ENCODE results near the gene ZRSR2. TPM values are rescaled to one million over a fixed set of nuclear protein-coding genes. Genes with fewer than 3 reads are reported as not detected.
A peak's percentile ranks its signal among the peaks of the same experiment; 100 is the strongest.
"Not testable (repeated sequence)": the region's sequence is repeated elsewhere in the genome, so short reads cannot be mapped to it uniquely, and the experiment has no call there.

Gene ZRSR2
- total RNA-seq, 1 experiment from 2014 or later, result 10.6 TPM

DNA sequence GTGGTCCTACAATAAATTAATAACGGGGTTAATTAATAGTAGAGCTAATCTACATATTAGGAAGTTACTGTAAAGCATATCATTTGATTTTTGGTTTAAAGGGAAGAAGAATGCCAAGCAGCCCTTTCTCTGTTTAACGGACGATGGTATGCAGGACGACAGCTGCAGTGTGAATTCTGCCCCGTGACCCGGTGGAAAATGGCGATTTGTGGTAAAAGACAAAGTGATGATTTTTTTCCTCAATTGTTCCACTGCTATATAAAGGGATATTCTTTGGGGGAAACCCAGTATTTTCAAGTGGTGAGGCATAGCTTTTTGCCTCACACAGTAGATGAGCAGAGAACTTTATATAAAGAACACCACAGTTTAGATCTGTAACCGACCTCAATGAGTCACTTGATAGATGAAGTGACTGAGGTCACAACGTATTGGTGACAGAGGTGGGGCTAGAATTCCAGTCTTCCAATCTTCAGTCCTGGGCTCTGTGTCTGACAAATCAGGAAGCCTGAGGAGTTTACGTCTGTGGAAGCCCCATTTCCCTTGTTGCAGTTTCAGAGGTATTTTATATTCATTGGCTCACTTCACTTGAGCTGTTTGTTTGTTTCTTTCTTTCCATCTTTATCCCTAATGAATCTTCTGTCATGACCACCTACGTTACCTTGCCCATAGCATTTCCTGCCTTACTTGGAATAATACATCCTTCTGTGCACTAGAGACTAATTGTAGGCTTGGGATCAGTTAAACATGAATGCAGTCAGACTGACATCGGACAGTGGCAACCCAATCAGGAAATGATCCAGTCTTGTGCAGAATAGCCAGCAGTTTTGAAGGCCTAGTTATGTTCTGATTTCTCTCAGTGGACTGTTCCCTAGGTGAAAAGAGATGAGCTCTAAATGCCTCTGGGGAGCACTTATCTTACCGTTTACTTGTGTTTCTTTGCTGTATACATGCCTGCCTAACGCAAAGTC lies 30.1 kb downstream of the ZRSR2 start:
- Histone ChIP-seq H3K36me3 (peaks cover 59% of the 10 kb centered on the region), H3K27ac (peak overlapping the region; percentile 99)
- DNase-seq, result peak; percentile 71 to 86

DNA sequence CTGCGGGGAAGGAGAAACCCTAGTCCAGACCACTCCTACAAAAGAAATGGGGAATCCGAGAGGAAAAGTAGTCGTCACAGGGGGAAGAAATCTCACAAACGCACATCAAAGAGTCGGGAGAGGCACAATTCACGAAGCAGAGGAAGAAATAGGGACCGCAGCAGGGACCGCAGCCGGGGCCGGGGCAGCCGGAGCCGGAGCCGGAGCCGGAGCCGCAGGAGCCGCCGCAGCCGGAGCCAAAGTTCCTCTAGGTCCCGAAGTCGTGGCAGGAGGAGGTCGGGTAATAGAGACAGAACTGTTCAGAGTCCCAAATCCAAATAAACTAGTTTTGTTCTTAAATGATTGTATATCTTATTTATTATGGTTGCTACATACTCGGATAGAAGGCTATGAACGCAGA lies 32.6 kb downstream of the ZRSR2 start:
- peaks cover 64% of the 10 kb centered on the region for H3K36me3 ChIP-seq
- no peak for DNase-seq

More for the DNA sequence above, 30.1 kb downstream of the ZRSR2 start:
- Histone ChIP-seq H3K4me3 (peak overlapping the region; percentile 39), H3K27me3 (no peaks in the 10 kb centered on the region), H3K4me1 (peaks cover 35% of the 10 kb centered on the region), H3K9me3 (replicated peaks) (no peaks in the 10 kb centered on the region)

DNA sequence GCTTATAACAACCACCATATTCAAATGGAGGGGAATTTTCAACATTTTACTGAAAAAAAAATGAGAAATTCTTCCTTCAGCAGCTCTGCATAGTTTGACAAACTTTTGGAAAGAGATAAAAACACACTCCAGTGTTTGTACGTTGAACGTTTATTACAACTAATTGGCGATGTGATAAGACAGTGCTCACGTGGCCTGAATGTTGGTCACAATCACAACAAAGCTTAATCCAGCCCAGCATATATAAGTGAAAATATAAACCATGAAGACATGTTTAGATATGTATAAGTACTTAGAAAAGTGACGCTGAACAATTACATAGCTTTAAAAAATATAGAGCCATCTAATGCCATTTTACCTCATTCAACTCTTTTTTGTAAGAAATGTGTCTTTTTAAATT lies 35.7 kb downstream of the ZRSR2 start:
- no peak overlapping the region for H3K4me3 ChIP-seq
- no peaks in the 10 kb centered on the region for H3K27me3 ChIP-seq
- H3K4me1 ChIP-seq, result peaks cover 8% of the 10 kb centered on the region
- H3K27ac ChIP-seq, result no peak overlapping the region
- peaks cover 55% of the 10 kb centered on the region for H3K36me3 ChIP-seq
- H3K9me3 ChIP-seq (replicated peaks), result no peaks in the 10 kb centered on the region
- no peak for DNase-seq

More for the DNA sequence above, 32.6 kb downstream of the ZRSR2 start:
- Histone ChIP-seq H3K4me3 (no peak overlapping the region), H3K9me3 (replicated peaks) (no peaks in the 10 kb centered on the region), H3K27me3 (no peaks in the 10 kb centered on the region), H3K27ac (no peak overlapping the region), H3K4me1 (peaks cover 21% of the 10 kb centered on the region)

DNA sequence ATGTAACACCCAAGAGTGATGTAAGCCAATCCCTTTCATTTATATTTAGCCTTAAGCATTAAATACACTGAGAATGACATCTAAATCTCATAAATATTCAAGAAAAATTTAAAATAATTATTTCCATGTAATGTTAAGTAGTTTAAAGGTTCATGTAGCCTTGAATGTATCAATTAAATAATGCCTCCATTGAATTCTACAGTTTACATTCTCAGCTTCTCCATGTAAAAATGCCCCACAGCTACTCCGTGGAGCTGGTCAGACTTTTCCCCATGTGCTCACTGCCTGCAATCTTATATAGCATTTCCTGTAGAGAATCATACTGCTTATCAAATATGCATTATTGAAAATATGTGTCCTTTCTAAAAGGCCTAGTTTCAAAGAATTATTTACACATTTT lies 38.9 kb downstream of the ZRSR2 start:
- Histone ChIP-seq H3K27me3 (no peaks in the 10 kb centered on the region), H3K4me1 (peaks cover 13% of the 10 kb centered on the region), H3K9me3 (replicated peaks) (no peaks in the 10 kb centered on the region), H3K4me3 (no peak overlapping the region), H3K36me3 (peaks cover 39% of the 10 kb centered on the region), H3K27ac (no peak overlapping the region)
- no peak for DNase-seq

DNA sequence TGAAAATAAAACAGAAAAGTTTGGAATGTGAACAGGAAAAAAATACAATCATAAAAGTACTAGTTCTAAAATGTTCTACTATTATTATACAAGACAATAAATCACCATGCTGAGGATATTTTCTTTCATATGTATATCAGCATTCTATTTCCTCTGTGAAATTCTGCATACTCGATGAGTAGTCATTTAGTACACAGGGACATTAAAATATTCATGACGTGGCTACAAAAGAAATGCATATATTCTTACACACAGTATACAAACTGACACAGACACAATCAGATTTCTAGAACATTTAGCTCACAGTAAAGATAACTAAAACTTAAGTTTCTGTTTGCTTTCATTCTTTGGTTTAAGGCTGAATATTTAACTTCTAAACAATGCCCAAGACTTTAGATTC lies 41.1 kb downstream of the ZRSR2 start:
- Histone ChIP-seq H3K4me1 (peaks cover 30% of the 10 kb centered on the region), H3K36me3 (peaks cover 18% of the 10 kb centered on the region)
- not testable (repeated sequence) for H3K4me3 ChIP-seq; H3K27me3 ChIP-seq; H3K9me3 ChIP-seq (replicated peaks); H3K27ac ChIP-seq; DNase-seq

DNA sequence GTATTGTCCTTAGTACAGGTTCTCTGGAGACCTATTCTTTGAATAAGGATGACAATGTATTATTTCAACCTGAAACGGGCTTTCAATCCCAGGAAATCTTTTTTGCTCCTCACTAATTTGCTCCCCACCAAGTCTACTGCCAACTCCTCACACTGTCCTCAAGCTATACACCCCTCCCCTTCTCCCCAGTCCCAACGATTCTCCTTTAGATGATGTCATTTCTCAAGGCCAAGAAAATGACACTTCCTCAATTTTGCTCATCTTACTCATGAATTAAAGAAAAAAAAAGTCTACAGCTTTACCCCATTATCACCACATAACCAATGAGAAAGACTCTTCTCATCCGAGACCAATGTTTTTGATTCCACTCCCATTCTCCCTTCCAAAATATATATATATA lies 43.8 kb downstream of the ZRSR2 start:
- Histone ChIP-seq H3K27ac (peak overlapping the region; percentile 95), H3K4me1 (peaks cover 32% of the 10 kb centered on the region), H3K4me3 (no peak overlapping the region), H3K9me3 (replicated peaks) (no peaks in the 10 kb centered on the region), H3K27me3 (no peaks in the 10 kb centered on the region), H3K36me3 (peaks cover 14% of the 10 kb centered on the region)
- DNase-seq, result no peak

DNA sequence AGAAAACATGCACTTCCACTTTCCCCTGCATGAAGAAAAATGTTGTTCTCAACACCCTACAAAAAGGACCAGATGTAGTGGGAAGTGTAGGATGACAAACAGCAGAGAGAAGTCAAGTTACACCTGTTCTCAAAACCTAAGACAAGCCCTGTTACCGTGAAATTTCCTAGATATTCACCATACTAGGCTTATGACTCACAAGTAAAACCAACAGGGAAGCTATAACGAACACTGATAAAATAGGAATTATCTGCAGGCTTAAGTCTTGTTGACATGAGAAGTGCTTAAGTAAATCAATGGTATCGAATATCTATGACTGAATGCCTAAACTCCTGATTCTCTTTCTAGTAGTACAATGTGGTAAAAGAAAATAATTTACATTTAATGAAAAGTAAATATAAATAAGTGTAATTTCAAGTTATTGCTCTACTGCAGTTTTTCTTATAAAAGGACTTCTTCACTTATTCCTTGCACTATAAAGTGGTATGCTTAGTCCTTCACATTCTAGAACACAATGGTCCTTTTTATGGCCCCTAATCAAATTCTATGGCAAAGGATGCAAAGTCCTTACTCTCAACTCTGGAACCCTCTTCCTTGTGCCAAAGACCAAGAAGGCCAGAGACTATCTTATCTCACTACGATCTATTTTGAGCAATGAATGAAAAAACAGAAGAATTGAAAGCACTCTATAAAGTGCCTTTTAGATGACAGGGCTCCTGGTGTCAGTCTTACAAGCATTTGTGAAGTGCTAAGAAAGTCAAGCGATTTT lies 44.7 kb downstream of the ZRSR2 start:
- Histone ChIP-seq H3K4me1 (peaks cover 32% of the 10 kb centered on the region), H3K36me3 (peaks cover 18% of the 10 kb centered on the region), H3K27ac (peak overlapping the region; percentile 95), H3K27me3 (no peaks in the 10 kb centered on the region), H3K4me3 (no peak overlapping the region), H3K9me3 (replicated peaks) (no peaks in the 10 kb centered on the region)
- DNase-seq, result peak; percentile 52 to 94

DNA sequence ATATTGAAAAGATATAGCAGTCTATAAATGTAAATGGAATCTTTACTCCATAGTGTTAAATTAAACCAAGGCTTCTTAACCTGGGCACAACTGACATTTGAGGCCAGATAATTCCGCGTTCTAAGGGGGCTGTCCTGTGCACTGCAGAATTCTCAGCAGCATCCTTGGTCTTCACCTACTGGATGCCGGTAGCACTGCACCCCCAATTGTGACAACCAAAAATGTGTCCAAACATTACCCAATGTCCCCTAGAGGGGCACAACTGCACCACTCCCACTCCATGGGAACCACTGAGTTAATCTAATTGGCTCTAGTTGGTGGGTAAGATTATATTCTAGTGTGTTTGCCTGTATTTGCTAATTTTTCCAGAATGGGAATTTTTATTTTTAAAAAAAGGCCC lies 47.7 kb downstream of the ZRSR2 start:
- Histone ChIP-seq H3K27me3 (no peaks in the 10 kb centered on the region), H3K9me3 (replicated peaks) (no peaks in the 10 kb centered on the region), H3K27ac (no peak overlapping the region), H3K36me3 (peaks cover 41% of the 10 kb centered on the region), H3K4me1 (peaks cover 28% of the 10 kb centered on the region), H3K4me3 (no peak overlapping the region)
- DNase-seq, result peak; percentile 25 to 39

DNA sequence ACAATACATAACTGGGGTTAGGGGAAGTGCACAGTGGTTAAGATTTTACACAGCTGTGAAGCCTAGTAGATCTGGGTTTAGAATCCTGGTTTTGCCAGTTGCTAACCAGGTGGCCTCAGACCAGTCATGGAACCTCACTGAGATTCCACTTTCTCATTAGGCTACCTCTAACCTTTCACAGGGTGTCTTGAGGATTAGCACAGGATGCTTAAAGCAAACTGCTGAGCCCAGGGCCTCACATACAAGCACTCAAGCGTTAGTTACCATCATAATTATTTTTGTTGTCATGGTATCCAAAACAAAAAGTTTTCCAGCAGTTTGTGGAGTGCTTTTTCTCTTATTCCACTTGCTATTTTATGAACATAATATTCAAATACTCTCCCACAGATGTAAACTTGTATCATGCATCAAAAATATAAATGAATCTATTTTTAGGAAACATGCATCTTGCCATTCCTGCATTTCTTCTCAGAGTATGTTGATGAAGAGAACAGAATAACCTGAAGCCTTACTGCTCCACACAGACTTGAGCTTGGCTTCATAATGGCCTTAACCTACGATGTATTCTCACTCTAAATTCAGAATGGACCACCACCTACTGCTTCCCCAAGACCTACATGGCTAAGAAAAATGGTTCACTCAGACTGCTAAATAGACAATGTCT lies 51.7 kb downstream of the ZRSR2 start:
- H3K4me3 ChIP-seq, result no peak overlapping the region
- H3K36me3 ChIP-seq, result peaks cover 63% of the 10 kb centered on the region
- DNase-seq, result no peak
- no peaks in the 10 kb centered on the region for H3K9me3 ChIP-seq (replicated peaks)
- no peaks in the 10 kb centered on the region for H3K4me1 ChIP-seq
- no peak overlapping the region for H3K27ac ChIP-seq
- H3K27me3 ChIP-seq, result no peaks in the 10 kb centered on the region

DNA sequence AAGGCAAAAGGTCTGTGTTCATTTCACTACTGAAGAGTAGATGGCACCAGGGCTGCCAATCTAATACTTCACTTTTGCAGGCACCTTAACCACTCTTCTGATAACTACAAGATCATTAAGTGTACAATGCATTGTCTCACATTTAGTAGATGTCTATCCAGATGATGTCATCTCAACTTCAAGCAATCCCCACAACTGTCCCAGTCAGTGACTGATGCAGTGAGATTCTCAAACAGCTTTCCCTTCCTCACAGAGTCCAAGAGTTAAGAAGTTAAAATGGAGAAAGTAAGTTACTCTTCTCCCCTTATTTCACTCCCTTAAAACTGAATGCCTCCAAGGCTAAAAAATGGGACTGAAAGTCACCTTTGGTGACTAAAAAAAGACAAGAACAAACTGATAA lies 53.7 kb downstream of the ZRSR2 start:
- Histone ChIP-seq H3K4me1 (no peaks in the 10 kb centered on the region; the same call in 1 of the 2 replicates), H3K4me3 (no peak overlapping the region)

DNA sequence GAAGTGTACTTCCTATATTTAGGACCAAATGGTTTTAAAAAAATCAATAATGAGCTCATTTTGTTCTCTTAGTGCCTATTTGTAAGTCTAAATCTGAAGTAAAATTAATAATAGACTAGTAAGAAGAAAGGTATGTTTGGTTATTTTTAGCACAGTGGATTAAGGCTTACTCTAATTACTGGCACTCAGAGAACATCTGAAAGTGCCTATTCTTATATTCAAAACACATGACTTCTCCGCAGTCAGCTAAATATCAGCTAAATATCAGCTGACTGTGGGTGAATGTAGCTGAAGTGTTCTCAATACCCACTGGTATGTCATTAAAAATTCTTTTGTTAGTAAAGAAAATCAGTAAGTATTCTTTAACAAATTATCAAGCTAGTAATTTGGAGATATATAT lies 58.3 kb downstream of the ZRSR2 start:
- no peak for DNase-seq
- H3K36me3 ChIP-seq, result peaks cover 63% of the 10 kb centered on the region
- no peaks in the 10 kb centered on the region for H3K9me3 ChIP-seq (replicated peaks)
- H3K27ac ChIP-seq, result no peak overlapping the region
- peaks cover 6% of the 10 kb centered on the region for H3K4me1 ChIP-seq
- no peaks in the 10 kb centered on the region for H3K27me3 ChIP-seq
- H3K4me3 ChIP-seq, result no peak overlapping the region

More for the DNA sequence above, 53.7 kb downstream of the ZRSR2 start:
- no peaks in the 10 kb centered on the region for H3K9me3 ChIP-seq (replicated peaks)
- H3K36me3 ChIP-seq, result peaks cover 68% of the 10 kb centered on the region
- no peaks in the 10 kb centered on the region for H3K27me3 ChIP-seq
- no peak for DNase-seq
- no peak overlapping the region for H3K27ac ChIP-seq

DNA sequence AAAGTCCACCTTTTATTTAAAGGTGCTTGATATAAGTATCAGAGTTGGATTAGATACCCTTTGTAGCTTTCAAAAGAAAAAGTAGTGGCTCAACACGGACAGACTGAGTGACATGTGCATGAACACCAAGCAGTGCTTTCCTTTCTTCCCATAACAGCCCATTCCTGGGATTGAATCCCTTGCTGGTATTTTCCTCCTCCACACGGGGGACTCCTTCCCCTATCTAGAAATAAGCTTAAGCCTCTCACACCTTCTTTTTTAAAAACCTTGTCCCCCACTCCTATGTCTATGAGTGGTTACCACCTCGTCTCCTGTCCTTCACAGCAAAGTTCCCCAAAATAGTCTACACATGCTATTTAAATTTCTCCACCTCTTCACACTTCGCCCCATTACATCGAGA lies 59.3 kb downstream of the ZRSR2 start:
- Histone ChIP-seq H3K36me3 (peaks cover 55% of the 10 kb centered on the region), H3K4me1 (peaks cover 6% of the 10 kb centered on the region), H3K9me3 (replicated peaks) (no peaks in the 10 kb centered on the region), H3K27ac (no peak overlapping the region), H3K27me3 (no peaks in the 10 kb centered on the region), H3K4me3 (no peak overlapping the region)
- DNase-seq, result no peak

DNA sequence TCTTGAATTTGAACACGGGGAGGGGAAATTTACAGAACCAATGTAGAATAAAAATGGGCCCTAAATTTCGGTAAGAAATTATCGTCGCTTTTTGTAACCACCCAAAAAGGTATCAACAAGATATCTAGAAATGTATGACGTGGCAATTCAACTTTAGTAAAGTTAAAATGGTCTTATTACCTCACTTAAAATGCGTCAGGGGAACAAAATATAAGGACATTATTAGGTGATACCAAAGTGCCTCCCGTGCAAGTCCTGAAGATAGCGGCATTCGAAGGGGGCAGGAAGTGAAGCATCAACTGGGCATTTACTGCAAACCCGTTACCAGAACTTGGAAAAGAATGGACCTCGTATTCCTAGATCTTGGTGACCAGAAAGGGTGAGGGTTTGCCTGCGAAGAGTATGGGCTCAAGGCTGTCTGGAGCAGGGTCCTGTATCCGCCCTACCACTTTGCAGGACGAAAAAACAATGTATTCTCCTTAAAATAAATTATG lies 63.3 kb downstream of the ZRSR2 start:
- Histone ChIP-seq H3K36me3 (peaks cover 25% of the 10 kb centered on the region), H3K27me3 (no peaks in the 10 kb centered on the region), H3K27ac (peak overlapping the region; percentile 77), H3K9me3 (replicated peaks) (no peaks in the 10 kb centered on the region), H3K4me3 (peak overlapping the region; percentile 93), H3K4me1 (peaks cover 6% of the 10 kb centered on the region)
- peak in 1 of 2 experiments; percentile 44 for DNase-seq

DNA sequence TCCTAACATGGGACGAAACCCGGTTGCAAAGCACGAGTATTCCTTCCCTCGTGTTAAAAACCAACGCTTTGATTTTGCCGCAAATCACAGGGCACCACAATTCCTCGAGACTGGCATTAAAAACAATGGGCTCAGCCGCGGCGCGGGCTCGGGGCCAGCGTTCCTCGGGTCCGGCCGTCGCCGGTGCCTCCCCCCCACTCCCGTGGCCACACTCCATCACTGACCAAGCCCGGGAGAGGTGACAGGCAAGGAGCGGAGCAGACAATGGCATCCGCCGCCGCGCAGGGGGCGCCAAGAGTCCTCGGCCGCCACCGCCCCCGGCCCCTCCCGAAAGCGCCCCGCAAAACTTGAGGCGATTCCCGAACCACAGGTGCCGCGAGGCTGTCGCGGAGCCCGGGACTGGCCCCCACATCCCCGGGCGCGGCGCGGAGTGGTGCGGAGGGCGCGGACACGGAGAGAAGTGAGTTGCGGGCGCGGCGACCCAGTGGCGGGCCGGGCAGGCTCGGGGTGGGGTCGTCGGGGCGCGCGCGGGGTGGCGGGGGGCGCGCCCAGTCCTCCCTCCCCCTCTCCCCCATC lies 63.9 kb downstream of the ZRSR2 start:
- peak overlapping the region; percentile 77 for H3K27ac ChIP-seq
- H3K36me3 ChIP-seq, result peaks cover 25% of the 10 kb centered on the region
- no peaks in the 10 kb centered on the region for H3K27me3 ChIP-seq
- H3K4me1 ChIP-seq, result peaks cover 6% of the 10 kb centered on the region
- peak overlapping the region; percentile 93 for H3K4me3 ChIP-seq
- peak; percentile 66 to 70 for DNase-seq
- H3K9me3 ChIP-seq (replicated peaks), result no peaks in the 10 kb centered on the region

All from SJCRH30 (cell line).